NCI-H1092 (cell line): Measurements from ENCODE around the gene PTPA.
"Not testable (repeated sequence)": the region's sequence is repeated elsewhere in the genome, so short reads cannot be mapped to it uniquely, and the experiment has no call there.

ENCODE experiments used
- DNase-seq: peaks from one replicate; lab custom pipeline; 2025; lab: John Stamatoyannopoulos, UW

PTPA gene

DNA sequence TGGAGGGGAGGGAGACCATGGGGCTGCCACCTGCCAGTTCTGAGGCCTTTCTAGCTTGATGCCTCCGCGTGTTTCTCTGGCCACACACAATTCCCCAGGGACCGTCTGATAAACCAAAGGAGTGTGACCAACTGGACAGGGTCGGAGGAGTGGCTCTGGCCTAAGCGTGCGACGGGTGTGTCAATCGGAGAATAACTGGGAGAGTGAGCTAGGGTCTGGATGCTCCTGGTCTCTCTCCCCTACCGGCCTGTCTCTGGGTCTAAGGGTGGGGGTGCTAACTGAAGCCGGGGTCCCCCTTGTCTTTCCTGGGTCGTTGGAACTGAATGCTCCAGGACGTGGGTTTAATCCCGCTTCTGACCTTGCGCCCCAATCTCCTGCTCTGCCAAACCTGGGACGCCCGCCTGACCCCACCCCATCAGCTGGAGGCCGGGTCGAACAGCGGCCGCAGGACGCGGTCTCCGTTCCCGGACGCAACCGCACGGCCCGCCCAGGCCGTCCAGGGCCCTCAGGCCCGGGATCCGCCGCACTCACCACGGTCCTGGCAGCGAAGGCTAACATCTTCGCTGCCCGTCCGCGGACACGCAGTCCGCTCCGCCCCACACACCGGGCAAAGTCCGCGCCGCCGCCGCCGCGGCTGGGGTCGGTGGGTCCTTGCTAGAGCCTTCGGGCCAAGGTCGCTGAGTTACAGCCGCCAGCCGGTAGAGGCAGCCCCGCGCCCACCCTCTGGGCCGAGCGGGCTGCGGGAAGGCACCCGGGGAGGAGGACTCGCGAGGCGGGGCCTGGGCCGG is 1.1 kb upstream of the PTPA start:
- DNase-seq: no peak

DNA sequence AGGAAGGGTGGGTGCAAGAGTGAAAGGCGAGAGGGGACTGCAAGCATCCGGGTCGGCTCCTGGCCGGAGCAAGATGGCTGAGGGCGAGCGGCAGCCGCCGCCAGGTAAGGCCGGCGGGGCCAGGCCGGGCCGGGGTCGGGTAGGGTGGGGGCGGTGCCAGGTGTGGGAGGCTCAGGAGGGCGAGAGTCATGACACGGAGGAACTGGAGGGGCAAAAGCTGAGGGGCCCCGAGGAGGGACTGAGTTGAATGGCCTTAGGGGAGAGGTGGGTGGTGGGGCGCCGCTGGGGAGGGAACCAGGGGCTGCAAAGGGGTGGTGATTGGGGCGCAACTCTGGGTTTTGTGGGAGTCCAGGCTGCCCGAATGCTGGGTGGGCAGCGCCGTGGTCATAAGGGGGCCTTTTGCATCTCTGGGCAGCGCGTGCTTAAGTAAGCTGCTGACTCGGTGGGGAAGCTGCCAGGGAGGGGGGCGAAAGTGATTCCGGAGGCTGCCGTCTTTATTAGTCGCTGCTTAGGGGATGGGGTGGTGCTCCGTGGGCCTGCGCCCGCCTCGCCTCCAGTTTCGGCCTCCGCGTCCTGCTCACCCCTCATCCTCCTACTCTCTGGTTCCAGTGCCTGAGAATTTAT is 425 bp downstream of the PTPA start:
- DNase-seq: peak; percentile 17

- not testable (repeated sequence) for DNase-seq
Measured at GRCh38 chr9:129112526-129112925, 1.3 kb downstream of the PTPA start.

DNA sequence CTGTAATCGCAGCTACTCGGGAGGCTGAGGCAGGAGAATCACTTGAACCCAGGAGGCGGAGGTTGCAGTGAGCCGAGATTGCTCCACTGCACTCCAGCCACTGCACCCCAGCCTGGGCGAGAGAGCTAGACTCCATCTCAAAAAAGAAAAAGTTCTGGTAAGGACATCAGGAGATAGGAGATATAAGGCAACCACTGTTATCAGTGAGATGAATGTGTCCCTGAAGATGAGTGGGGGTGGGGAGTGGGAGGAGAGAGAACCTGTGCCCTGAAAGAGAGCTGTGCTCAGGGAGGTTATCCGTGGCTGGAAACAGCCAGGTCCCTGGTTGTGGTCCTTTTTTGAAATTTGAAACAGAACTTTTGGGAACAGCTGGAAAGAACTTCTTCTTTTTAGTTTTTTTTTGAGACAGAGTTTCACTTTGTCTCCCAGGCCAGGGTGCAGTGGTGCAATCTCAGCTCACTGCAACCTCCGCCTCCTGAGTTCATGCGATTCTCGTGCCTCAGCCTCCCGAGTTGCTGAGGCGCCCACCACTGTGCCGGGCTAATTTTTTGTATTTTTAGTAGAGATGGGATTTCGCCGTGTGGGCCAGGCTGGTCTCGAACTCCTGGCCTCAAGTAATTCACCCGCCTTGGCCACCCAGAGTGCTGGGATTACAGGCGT is 2.6 kb downstream of the PTPA start:
- DNase-seq: no peak

GRCh38 chr9:129118799-129119198 is 7.6 kb downstream of the PTPA start:
- DNase-seq: no peak

DNA sequence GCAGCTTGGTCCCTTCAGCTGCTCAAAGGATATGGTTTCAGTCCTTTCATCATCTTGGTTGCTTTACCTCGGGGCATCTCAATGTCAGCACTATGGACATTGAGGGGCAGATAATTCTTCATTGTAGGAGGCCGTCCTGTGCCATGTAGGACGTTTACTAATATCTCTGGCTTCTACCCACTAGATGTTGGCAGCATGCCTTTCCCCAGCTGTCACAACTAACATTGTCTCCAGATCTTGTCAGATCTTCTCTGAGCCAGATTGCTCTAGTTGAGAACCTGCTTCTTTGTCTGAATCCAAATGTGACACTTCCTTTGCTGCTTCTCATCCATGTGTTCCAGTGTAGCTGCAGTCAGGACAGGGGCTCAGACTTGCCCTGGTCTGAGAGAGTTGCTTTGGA is 10.3 kb downstream of the PTPA start:
- no peak for DNase-seq

- DNase-seq: no peak
Measured at GRCh38 chr9:129122133-129122532, 10.9 kb downstream of the PTPA start.

DNA sequence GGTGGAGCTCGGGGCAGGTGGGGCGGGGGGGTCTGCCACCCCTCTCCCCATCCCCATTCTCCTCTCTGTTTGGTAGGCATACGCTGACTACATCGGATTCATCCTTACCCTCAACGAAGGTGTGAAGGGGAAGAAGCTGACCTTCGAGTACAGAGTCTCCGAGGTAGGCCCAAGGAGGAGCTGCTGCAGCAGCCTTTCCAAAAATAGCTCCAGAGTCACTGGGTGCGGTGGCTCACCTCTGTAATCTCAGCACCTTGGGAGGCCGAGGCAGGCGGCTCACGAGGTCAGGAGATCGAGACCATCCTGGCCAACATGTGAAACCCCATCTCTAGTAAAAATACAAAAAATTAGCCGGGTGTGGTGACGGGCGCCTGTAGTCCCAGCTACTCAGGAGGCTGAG is 11.8 kb downstream of the PTPA start:
- DNase-seq: not testable (repeated sequence)

DNA sequence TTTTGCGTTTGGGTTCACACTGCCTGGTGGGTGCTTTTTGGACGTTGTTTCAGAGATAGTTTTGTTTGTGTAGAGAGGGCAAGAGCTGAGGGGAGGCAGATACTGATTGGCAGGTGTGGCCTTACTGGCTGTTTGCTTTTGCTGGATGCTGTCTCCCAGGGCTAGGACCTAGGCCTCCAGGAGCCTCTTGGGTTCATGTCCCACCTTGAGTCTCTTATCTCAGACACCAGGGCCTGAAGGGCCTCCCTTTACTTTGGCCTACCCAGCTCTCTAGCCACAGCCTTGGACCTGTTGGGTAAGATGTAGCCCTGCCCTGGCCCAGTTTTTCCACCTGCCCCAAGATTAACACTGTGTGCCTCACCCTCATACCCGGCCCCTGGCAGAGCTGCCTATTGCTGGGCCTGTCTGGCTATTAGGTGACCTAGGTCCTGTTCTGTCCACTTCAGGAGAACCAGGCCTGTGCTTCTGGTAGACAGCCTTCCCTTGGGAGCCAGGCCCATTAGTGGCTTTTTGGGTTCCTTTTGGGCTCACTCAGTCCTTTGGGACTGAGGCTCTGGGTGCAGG is 13.4 kb downstream of the PTPA start:
- no peak for DNase-seq

DNA sequence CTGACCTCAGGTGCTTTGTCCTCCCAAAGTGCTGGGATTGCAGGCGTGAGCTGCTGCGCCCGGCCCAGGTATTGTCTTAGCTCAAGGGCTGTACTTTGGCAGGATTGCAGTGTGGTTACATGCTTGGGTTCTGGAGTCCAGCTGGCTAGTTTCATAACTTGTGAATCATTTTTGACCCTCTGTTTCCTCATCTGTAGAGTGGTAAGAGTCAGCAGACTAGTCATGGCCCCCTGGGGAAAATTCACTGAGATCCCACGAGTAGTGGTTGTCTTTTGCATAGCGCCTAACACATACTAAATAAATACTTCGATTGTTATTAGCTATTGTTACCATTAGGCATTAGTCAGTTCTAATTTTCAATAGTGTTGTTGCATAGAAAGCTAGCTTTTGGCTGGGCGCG is 14.3 kb downstream of the PTPA start:
- DNase-seq: no peak

GRCh38 chr9:129126749-129127618 is 15.8 kb downstream of the PTPA start:
- no peak for DNase-seq

GRCh38 chr9:129128689-129129088 is 17.5 kb downstream of the PTPA start:
- DNase-seq: no peak

DNA sequence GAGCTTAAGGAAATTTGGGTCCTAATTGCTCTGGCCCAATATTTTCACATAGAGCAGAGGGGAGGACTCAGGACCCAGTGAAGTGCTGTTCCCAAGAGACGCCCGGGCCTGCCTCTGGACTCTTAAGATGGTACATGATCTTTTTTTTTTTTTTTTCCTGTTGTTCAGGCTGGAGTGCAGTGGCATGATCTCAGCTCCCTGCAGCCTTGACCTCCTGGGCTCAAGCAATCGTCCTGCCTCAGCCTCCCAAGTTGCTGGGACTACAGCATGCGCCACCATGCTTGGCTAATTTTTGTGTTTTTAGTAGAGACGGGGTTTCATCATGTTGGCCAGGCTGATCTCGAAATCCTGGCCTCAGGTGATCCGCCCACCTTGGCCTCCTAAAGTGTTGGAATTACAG is 19.1 kb downstream of the PTPA start:
- DNase-seq: not testable (repeated sequence)

DNA sequence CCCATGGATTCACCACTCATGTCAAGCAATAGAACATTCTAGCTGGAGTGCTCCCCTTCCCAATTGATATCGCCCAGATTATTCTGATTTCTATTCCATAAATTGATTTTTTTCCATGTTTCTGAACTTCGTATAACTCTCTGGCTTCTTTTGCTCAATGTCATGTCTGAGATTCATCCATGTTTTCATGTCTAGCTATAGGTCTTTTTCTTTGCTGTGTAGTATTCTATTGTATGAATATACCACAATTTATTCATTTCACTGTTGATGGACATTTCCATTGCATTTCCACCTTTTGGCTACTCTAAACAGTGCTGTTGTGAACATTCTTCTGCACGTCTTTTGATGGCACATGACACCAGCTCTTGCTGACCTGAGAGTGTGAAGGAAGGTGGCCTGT is 19.6 kb downstream of the PTPA start:
- no peak for DNase-seq

DNA sequence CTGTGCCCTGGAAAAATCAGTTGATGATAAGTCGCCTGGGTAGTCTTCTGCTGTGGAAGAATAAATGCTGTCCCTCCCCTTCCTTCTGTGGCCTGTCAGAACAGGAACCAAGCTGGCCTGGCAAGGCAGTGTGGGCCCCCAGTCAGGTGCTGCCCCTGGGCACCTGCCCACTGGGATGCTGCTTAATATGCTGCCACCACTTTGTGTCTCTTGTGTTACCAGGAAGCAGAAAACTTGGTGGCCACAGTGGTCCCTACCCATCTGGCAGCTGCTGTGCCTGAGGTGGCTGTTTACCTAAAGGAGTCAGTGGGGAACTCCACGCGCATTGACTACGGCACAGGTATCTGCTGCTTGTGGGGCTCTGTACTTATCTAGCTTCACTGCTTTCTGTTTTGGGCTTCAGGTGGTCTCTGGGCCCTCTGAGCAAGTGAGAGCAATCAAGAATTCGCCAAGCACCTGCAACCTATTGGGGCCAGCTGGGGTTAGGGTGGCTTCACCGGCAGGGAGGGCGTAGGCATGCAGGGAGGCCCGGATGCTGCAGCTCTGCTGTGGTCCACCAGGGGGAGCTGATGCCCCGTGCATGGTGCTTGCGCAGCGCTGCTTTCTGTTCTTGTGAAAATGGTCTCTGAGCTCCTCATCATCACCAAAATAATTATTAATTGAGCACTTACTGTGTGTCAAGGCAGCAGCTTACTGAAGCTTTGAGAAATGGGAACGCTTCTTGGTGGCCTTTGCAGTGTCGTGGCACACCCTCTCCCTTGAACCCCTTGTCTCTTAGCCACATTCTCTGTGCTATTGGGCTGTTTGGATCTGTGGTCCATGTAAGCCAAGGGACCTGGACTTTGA is 20.3 kb downstream of the PTPA start:
- peak; percentile 16 for DNase-seq

DNA sequence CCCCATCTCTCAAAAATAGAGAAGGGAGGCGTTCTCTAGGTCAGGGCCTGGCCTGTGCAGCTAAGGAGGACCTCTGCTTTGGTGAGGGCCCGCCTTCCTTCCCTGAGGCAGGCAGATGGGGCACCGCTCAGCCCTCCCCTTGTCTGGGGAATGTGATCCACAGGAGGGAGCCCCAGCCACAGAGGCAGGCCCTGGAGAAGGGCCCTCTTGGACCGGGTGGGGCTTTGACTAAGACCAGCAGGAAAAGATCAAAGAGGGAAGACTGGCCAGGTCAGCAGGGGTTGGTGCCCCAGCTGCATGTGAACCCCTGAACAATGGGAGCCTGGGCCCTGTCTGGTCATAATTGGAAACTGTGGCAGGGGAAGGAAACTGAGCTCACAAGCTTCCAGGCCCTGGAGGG is 21.9 kb downstream of the PTPA start:
- no peak for DNase-seq

GRCh38 chr9:129135476-129135875 is 24.3 kb downstream of the PTPA start:
- no peak for DNase-seq

GRCh38 chr9:129136446-129137035 is 25.3 kb downstream of the PTPA start:
- DNase-seq: no peak

DNA sequence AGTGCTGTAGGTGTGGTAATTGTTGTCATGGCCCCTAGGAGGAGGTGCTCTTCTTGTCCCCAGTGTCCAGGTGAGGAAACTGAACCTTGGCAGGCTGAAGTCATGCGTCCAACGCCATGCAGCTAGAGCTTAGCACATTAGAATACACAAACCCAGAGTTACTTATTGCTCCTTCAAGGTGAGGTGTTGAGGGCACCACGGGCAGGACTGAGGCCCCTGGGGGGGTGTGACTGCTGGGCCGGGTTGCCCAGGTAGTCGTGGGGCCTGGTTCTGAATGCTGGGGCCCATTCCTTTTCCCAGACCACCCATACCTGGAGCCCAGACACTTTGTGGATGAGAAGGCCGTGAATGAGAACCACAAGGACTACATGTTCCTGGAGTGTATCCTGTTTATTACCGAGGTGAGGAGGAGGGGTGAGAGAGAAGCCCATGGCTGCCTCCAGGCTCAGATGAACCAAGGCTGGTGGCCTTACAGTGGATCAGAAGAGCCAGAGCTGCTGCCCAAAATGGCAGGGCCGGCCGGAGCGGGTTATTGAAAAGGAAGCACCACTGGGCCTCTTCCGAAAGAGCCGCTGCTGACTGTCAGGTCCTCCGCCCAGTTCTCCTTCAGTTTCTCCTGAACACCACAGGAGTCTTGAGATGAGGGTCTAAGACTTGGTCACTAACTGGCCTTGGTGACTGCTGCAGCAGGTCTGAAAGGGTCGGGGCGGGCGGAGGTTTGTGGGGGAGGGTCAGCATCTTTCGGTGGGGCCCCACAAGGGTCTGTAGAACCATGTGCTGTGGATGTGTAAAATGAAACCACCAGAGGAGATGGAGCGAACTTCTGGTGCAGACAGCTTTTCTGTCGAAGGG is 26.3 kb downstream of the PTPA start:
- DNase-seq: no peak

GRCh38 chr9:129138144-129138462 is 26.9 kb downstream of the PTPA start:
- no peak for DNase-seq
